ENCODE data around the gene PTPRA.

PTPRA gene

DNA sequence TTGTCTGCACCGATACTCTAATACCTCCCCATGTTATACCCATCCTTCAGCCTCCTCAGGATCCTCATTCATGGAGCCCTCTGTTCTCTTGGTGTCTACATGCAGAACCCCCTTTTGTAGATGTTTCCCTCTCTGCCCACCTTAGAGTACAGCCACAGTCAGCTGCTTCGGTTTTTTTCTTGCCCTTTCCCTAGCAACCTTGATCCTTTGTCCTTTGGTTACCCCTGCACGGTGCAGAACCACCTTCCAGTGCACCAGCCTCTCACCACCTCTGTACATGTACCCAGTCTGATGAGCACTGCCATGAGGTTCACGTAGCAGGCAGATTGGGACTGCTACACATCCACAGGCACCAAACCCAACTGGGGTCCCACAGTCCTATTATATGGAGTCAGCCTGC is 25.5 kb upstream of the PTPRA start:
- DNase-seq (ENCODE audit: low read depth in 3 of 3, low spot score in 1 of 3) = no peak

DNA sequence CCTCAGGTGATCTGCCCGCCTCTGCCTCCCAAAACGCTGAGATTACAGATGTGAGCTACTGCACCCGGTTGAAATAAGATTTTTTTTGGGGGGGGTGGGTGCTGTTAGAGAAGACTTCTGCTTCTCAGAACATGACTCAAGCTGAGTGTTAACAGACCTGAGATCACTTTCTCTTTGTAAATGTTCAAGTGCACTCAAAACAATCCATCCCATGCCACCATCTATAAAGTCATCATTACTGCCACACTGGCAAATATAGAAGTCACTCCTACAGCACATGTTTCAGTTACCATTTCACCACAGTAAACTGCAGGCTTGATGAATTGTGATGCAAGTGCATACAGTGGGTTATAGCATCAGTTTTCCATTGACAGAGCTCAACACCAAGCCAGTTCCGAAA is 23.8 kb upstream of the PTPRA start:
- no peak for DNase-seq (ENCODE audit: low read depth in 3 of 3, low spot score in 1 of 3)

DNA sequence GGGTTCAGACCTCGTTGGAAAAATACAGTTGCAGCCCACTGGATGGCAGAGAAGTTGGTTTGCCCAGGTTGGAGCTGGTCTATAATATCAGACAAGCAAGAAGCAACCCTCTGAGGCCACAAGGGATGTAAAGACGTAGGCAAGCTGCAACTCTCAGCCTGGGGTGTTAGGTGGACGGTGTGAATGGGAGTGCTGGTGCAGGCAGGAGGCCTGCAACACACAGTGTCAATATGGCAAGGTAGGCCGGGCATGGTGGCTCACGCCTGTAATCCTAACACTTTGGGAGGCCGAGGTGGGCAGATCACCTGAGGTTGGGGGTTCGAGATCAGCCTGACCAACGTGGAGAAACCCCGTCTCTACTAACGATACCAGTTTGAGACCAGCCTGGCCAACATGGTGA is 22.2 kb upstream of the PTPRA start:
- no peak for DNase-seq (ENCODE audit: low read depth in 3 of 3, low spot score in 1 of 3)

DNA sequence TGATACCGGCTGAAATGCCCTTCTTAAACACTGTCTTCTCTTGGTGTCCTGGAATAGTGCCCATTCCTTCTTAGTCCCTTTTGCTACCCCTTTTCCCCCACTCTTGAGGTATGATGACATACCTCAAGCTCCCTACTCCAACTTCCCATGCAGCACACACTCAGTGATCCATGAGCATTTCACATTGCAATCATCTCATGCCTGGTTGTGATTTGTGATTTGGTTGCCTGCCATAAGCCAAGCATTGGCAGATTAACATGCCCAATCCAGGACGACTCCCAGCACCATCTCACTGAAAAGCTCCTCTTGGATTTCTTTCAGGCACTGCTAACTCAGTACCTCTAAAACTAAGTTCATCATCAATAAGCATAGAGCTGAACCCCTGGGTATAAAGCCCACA is 14.7 kb upstream of the PTPRA start:
- no peak for DNase-seq (ENCODE audit: low read depth in 3 of 3, low spot score in 1 of 3)

DNA sequence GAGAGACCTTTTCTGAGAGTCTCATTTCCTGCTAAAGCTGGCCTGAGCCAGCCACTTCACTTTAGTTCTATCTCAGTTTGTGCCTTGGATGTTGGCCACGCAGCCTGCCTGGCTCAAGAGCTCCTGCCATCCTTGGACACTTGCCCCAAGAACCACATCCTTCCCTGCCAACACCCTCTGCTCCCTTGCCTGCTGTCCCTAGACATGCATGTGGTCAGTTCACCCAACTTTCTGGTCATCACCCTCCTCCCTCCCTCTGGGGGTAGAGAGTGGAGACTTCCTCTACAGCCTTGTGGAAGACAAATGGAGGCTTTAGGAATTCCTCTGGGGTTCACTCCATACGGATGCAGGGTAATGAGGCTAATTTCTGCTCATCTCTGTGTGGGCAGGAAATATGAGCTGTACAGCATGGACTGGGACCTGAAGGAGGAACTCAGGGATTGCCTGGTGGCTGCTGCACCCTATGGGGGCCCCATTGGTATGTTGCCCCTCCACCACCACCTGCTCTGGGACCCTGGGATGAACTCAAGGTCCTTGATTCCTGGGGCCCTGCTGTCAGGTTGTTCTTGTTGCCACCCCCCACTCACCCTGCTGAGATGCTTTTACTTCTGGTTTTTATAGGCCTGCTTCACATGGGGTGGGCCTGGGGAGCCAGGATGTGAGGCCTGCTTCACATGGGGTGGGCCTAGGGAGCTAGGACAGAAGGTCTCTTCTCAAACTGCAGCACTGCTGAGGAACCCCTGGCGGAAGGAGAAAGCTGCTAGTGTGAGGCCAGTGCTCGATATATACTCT is 13.8 kb upstream of the PTPRA start:
- no peak for DNase-seq (ENCODE audit: low read depth in 3 of 3, low spot score in 1 of 3)

DNA sequence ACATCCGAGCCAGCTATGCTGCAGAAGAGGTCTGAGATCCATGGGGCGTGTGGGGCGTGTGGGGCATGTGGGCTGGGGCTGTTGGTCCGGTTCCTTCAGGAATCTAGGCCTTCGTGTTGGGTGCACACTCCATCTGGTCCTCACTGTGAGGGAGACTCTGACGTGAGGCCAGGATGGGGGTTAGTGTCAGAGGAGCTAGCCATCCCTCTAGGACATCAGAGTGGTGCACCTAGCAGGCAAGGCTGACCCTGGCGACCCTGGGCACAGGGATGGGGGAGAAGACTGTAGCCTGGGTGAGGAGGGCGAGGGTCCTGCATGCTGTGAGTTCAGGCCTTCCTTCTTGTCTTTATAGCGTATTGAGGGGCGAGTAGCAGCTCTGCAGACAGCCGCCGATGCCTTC is 8.7 kb upstream of the PTPRA start:
- no peak for DNase-seq (ENCODE audit: low read depth in 3 of 3, low spot score in 1 of 3)

DNA sequence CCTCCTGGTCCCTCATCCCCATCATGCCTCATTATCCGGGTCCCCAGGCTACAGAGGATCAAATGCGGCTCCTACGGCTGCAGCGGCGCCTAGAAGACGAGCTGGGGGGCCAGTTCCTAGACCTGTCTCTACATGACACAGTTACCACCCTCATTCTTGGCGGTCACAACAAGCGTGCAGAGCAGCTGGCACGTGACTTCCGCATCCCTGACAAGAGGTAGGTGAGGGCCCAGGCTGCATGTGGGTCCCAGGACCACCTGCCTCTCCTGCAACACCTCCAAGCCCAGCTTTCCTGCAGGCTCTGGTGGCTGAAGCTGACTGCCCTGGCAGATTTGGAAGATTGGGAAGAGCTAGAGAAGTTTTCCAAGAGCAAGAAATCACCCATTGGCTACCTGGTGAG is 8.2 kb upstream of the PTPRA start:
- DNase-seq (ENCODE audit: low read depth in 3 of 3, low spot score in 1 of 3) = no peak

DNA sequence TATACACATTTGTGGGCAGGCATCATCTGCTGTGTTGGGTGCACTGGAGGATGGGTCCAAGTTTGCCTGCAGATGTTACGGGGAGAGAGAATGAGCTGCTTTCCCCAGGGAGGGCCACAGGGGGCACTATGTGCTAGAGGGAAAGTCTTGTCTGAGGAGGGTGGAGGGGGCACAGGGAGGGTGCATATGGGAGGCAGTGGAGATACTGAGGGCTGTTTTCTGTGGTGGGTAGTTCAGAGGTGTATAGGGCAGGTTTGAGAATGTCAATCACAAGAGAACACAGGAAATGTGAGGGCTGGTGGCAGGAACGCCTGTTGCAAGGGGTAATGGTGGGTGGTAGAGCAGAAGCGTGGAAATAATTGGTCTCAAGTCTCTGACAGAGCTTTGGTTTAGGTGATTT is 7.7 kb upstream of the PTPRA start:
- DNase-seq (ENCODE audit: low read depth in 3 of 3, low spot score in 1 of 3) = peak in 1 of 3 donors; percentile 30

DNA sequence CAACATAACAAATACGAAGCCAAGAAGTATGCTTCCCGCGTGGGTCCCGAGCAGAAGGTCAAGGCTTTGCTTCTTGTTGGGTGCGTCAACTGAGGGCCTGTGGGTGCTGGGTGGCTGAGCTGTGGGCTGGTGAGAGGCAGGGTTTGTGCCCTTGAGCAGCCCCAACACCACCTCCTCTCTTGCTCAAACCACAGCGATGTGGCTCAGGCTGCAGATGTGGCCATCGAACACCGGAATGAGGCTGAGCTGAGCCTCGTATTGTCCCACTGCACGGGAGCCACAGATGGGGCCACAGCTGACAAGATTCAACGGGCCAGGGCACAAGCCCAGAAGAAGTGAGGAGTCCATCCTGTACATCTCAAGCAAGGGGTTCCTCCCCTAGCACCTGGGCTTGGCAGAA is 7.0 kb upstream of the PTPRA start:
- DNase-seq (ENCODE audit: low read depth in 3 of 3, low spot score in 1 of 3) = no peak

DNA sequence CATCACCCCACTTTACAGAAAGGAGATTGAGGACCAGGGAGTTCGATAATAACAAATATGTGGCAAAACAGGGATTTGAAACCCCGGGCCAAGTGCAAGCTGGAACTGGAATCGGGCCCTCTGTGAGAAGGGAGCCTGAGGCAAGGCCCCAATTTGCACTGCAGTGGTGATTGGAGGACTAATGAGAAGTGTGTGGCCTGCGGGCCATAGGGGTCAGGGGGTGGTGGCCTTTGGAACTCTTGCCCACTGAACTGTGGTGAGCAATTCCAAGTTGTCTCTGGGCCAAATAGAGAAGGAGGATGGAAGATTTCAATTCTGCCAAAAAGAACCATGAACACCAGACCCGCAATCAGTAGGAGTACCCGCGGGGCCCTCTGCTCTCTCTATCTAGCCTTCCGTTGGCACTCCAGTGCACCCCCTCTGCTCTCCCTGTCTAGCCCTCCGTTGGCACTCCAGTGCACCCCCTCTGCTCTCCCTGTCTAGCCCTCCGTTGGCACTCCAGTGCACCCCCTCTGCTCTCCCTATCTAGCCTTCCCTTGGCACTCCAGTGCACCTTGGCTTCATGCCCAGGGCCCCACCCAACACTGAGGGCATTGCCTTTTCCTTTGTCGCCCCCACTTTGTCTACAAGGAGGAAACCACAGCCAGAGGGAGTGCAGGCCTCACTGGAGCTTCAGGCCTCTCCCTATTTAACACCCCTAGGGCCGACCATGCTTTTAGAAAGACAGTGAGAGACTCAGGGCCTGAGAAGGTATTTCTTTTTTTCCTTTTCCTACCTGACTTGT is 6.0 kb upstream of the PTPRA start:
- no peak for DNase-seq (ENCODE audit: low read depth in 3 of 3, low spot score in 1 of 3)

DNA sequence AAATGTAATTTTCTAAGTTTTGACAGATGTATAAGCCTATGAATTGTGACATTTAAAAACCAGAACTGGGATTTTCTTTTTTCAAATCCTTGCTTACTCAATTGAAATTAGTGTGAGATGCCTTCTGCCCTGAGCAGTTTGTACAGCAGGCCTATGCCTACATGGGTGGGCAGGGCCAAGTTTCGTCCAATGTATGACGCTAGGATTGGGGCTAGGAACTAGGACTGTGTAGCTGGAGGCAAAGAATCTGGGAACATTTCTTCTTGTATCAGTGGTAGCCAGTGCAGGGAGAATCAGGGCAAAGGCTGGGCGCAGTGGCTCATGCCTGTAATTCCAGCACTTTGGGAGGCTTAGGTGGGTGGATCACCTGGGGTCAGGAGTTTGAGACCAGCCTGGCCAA is 3.9 kb upstream of the PTPRA start:
- DNase-seq (ENCODE audit: low read depth in 3 of 3, low spot score in 1 of 3) = no peak

DNA sequence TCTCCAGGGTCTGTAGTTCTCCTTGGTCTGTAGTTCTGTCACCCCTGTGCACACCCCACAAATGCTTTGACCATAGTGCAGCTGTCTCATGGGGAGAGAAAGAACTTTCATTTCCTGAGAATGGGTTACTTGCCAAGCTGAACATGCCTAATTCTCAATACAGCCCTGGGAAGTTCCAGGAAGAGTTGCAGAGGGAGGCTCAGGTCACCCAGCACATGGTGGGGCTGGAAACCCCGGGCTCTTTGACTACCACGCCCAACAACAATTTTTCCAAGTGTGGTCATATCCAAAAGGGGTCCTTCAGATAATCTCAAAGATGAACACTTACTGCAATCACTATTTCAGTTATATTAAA is 2.2 kb upstream of the PTPRA start:
- DNase-seq (ENCODE audit: low read depth in 3 of 3, low spot score in 1 of 3) = no peak

DNA sequence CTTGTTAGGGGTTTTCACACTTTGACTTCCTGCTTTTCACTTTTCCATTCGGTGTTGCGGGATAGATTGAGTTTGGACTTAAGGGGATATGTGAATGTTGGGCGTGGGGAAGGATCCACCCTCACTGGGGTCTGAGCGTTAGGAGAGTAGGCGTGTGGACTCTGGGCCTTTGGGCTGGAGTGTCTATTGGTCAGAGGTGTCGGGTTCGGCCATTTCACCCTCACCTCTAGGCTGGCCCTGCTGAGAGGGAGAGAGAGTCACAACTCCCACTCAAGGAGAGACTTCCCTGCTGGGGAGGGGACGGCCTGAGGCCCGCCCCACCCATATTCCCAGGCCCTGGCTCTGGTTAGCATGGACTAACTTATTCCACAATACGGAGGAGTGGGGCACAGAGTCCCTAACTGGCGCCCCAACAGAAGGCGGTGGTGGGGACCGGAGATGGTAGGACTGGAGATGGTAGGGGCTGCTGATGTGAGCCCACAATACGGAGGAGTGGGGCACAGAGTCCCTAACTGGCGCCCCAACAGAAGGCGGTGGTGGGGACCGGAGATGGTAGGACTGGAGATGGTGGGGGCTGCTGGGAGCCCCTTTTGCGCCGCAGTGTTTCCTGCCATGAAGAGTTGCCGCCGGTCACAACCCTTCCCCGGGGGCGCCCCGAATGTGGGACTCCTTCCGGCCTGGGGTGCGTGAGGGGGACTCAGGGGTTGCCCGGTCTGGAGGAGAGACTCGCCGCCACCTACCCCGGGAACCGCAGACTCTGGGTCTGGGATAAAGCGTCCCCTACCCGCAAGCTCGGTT is 1.4 kb upstream of the PTPRA start:
- DNase-seq (ENCODE audit: low read depth in 3 of 3, low spot score in 1 of 3) = no peak

DNA sequence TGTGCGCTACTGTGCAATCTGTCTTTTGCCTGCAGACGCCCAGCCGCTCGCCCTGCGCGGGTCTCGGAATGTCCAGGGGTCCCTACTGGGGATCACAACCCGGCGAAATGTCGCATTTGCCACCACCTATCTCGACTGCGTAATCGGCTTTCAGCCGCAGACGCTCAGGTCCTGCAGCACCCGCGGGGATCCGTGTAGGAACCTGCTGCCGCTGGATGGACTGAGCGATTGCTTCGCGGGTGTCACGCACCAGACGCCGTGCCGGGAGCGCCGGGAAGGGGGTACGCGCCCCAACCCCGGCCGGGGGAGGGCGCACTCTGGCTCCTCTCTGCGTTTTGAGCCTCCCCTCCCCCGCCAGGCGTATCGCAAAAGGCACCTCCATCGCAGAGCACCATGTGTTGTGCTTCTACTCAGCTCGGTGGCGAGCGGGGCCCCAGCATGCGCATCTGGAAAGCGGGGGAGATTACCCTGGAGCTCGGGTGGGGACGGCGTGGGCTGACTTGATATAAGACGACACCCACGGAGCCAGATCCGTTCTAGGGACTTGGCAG is 747 bp upstream of the PTPRA start:
- peak; percentile 21 to 64 (median 46) for DNase-seq (ENCODE audit: low read depth in 3 of 3, low spot score in 1 of 3)

DNA sequence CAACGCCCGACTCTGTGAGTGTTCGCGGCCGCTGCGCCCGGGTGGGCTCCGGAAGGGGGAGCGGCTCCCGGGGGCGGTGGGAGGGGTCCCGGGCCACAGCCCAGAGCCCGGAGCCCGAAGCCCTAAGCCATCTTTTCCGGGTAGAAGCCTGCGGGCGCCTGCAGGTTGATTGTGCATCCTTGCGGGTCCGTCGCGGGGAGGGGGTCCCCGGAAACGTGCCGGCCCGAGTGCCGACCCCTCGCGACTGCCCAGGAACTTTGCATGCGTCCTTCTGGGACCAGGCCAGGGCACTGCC is 413 bp downstream of the PTPRA start:
- DNase-seq (ENCODE audit: low read depth in 3 of 3, low spot score in 1 of 3) = peak in 2 of 3 donors; percentile 21 to 42

DNA sequence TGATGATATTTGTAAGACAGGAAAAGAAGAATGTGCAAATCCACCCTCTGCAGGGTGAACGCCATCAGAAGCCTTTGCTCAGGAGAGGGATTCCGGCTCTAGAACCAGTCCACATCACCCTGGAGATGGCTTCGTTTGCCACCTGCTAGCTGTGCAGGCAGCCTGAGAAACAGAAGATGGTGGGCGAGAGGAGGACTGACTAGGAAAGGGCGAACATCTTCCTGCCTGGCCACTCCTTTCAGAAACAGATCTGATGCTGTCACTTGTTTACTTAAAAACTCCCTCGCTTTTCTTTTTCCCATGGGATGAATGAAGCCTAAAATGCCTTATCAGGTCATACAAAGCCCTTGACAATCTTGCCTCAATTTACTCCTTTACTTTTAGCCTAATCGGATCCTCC is 1.2 kb downstream of the PTPRA start:
- no peak for DNase-seq (ENCODE audit: low read depth in 3 of 3, low spot score in 1 of 3)

DNA sequence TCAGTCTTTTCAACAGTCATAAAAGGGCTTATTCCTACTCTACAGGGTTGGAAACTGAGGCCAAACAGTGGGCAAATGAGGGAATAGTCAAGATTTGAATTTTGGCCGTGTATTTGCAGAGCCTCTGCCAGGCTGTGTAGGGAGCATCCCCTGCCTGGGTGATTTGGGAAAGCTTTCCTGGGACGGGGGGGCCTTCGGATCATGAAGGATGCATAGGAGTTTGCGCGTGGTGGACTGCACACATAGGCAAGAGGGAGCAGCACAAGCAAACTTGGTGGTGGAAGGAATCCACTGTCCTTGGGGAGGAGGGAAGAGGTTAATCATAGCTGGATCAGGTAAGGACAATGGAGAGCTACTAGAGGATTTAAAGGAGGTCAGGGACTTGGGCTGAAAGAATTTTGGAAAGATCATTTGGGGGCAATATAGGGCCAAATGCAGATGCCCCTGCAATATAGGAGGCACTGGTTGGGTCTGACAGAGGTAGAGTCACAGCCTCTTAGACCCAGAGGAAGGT is 2.5 kb downstream of the PTPRA start:
- no peak for DNase-seq (ENCODE audit: low read depth in 3 of 3, low spot score in 1 of 3)

DNA sequence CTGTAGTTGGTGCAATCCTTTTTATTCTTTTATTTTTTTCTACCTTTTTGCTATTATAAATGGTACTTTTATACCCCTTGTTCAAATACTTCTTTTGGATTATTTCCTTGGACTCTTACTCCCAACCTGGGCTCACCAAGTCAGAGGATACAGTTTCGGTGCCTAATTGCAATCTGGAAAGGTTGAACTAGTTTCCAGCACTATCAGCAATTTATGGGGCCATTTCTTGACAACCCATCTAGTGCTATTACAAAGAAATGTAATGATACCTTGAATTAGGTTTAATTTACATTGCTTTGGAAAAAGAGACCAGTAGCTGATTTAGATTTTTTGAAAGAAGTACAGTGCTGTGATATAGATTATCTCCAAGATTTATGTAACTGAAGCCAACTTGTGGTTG is 5.2 kb downstream of the PTPRA start:
- no peak for DNase-seq (ENCODE audit: low read depth in 3 of 3, low spot score in 1 of 3)

DNA sequence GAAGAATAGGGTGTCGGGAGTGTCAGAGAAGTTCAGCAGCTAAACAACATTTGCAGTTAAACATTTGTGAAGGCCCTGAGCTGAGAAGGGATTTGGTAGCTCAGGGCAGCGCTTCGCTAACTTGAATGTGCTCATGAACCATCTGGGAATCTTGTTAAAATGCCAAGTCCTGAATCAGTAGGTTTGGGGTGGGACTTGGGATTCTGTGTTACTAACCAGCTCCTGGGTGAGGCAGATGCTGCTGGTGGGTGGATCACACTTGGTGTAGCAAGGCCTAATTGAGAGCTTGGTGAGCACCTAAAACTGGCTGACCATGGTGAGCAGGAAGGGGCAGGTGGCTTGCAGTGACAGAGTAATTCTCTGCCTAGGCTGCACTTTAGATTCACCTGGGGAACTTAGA is 5.9 kb downstream of the PTPRA start:
- DNase-seq (ENCODE audit: low read depth in 3 of 3, low spot score in 1 of 3) = no peak

DNA sequence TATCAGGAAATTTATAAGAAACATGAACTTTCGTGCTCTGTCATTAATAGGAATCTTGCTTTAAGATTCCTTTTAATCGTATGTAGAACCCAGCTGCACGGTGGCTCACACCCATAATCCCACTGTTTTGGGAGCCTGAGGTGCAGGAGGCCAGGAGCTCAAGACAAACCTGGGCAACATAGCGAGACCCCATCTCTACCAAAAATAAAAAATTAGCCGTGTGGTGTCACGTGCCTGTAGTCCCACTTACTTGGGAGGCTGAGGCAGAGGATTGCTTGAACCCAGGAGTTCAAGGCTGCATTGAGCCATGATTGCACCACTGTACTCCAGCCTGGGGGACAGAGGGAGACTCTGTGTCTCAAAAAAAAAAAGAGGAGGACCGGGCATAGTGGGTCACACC is 7.4 kb downstream of the PTPRA start:
- DNase-seq (ENCODE audit: low read depth in 3 of 3, low spot score in 1 of 3) = no peak

DNA sequence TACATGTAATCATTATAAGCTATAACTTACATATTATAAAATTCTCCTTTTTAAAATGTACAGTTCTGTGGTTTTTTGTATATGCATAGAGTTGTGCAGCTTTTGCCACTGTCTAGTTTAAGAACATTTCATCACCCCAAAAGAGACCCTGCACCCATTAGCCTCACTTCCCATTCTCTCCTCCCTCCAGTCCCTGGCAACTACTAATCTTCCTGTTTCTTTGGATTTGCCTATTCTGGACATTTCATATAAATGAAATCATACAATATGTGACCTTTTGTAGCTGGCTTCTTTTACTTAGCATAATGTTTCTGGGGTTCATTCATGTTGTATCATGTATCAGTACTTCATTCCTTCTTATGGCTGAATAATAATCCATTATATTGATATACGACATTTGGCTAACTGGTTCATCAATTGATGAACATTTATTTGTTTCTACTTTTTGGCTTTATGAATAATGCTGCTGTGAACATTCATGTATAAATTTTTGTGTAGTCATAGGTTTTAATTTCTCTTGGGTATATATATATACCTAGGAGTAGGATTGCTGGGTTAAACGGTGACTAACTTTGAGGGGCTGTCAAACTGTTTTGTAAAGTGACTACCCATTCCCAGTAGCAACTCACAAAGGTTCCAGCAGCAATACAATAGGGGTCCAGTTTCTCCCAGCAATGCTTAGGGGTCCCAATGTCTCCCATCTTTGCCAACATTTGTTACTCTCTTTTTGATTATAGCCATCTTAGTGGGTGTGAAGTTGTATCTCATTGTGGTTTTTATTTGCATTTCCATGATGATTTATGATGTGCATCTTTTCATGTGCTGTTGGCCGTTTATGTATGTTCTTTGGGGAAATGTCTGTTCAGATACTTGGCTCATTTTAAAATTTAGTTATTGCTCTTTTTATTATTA is 10.7 kb downstream of the PTPRA start:
- no peak for DNase-seq (ENCODE audit: low read depth in 3 of 3, low spot score in 1 of 3)
